ENCODE measurements around the gene NAALADL2.
"Not testable (repeated sequence)": the region's sequence is repeated elsewhere in the genome, so short reads cannot be mapped to it uniquely, and the experiment has no call there.

NAALADL2 gene

DNA sequence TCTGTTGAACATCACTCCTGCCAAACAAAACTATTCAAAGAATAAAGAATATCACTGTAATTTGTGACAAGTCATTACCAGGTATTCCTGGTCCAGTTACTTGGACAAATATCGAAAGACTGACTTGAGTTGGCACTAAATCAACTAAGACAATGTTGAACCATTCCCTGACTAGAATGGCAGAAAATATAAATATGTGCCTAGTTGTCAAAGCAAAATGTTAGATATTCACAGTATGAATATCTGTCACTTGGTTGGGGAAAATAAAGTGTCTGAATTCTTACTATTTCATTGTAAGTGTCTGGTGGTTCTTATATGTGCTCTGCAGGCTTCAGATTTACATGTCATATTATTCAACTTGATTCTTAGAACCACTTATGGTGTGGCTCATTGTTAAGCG, 470.2 kb downstream of the NAALADL2 start:
- DNase-seq: no peak

DNA sequence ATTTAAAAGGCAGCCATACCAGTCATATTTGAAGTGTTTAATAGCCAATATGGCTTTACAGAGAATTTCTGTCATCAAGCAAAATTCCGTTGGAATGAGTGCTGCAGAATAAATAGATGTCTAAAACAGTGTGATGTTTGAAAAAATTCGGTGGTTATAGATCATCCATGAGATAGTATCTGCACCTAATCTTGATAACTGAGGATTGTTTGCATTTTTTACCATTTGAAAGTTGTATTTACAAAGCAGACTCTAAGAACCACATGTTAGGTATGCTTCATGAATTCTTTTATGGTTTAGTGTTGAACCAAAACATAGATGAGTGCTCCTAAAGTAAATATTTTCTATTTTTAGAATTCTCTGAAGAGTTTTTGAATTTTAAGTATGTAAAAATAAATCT, 476.1 kb downstream of the NAALADL2 start:
- DNase-seq: no peak

DNA sequence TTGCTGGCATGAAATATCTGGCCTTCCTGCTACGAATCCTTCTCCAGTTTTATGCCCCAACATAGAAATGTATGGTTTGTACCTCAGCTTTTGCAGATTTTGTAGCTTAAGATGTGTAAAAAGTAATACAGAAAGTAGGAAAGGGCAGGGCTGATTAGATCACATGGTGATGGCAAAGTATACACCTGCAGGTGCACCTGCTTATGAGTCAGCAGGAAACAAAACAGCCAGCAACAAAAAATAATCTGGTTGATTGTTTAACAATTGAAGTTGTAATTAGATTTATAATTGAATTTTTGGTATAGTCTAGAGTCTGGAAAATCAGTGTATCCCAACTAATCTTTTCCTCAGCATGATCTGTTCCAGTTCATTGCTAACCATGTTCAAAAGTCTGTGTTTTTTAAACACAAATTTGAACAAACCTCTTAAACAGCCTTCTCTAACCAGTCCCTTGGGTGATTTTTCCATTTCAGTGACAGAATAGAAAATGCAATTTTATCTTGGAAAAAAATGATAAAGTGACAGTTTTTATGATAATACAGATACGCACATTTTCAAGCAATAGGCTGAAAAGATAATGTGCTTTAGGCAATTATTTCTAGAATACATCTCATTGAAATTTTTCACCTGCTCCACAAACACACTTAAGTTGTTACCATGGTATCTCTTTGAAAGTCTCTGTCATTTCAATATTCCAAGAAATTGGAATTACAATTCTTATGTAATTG, 477.4 kb downstream of the NAALADL2 start:
- DNase-seq: no peak

DNA sequence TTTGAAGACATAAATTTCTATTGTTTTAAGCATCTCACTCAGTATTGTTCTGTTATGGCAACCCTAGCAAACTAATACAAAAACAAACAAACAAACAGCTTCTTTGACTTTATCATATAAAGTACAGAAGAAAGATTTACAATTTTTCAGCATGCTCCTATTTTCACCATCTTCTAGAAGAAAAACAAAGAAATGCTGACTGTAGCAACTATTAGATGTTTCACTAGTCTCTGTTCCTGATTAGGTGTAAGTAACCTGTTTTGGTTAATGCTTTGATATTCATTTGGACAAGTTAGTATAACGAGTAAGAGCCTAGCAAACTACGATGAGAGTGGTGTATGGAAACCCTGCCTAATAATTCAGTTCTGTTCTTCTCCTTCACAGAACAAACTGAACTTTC, 478.5 kb downstream of the NAALADL2 start:
- DNase-seq: no peak

DNA sequence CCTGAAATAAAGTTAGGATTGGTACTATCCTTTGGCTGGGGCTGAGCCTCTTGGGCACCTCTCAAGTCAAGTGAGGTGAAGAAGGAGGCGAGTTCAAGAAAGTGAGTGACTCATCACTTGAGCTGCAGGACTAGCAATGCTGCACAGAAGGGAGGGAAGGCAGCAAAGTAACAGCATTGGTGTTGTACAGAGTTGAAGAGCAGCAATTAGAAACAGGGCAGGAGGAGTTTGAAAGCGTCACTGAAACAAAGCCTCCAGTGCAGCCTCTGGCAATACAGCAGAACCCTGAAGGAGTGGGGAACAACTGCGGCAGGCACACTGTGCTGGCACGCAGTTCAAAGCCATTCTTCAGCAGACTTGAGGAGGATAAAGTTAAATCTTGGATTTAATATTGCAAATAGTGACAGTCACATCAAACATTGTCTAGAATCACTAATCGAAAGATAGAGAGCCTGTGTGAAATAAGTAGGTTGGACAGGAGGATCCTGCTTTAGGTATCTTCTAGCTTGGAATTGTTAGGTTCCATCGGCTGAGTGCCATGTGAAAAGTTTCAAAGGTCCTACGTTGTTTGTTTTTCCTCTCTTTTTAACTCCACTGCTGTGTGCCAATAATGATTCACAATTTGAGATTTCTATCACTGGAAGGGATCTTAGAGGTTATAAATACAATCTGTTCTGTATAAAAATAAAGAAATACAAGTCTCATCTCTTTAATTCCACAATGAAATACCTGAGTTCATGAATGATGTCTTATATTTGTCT, 479.8 kb downstream of the NAALADL2 start:
- DNase-seq: no peak

DNA sequence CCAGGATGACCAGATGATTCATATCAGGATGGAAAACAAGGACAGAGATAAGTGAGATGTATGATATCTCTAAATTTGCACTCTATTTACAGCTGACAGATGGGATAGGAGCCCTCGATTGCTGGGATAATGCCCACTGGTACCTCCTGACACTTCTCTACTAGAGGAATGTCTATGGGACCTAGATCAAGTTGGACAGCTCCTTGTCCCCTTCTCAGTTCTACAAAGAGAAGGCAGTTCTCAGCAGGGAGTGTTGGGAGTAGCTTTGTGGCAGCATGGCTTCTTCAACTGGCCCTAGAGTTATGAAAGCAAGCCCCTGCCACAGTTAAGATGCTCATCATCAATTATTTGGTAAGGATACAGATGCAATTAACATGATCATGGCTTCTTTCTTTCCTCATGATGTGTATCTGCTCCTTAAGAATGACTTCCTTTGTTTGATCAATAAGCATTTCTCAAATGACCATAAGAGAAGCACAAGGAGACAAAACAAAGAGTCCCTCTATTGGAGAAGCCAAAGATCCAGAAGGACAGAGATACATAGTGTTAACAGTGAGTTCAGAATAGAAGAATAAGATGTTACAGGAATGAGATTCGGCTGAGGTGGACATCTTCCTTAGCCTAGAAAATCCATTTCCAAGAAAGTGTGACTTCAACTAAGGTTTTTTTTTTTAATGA, 481.3 kb downstream of the NAALADL2 start:
- no peak for DNase-seq

DNA sequence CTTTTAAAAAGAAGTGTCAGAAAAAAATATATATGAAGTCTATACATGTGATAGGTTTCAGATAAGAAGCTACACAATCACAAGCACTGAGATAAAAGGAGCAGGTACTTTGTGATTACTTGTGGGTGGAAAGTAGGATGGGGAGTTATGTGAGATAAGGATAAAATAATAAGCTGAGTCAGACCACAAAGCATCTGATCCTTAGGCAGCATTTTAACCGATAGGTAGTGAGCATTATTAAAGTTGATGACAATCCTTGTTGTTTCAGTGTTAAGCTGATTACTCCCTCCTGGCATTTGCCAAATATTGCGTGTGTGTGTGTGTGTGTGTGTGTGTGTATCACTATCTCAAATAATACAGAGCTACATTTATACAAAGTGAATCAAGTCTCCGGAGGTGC, 483.1 kb downstream of the NAALADL2 start:
- DNase-seq: no peak

DNA sequence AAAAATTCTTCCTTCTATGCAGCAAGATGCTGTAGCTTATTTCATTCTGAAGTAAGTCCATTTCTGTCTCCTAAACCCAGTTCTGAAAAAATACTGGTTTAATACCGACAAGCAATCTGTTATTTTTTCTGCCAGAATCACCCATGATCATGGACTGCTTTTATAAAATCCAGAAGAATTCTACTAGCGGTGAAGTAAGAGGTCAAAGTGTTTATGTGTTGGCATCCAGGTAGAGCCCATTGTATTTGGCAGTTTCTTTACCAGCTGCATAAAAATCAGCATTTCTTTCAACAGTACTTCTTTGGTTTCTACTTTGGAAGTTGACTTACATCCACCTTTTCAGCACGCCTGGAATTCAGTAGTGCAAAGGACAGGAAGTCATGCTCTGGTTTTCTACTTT, 484.8 kb downstream of the NAALADL2 start:
- no peak for DNase-seq

DNA sequence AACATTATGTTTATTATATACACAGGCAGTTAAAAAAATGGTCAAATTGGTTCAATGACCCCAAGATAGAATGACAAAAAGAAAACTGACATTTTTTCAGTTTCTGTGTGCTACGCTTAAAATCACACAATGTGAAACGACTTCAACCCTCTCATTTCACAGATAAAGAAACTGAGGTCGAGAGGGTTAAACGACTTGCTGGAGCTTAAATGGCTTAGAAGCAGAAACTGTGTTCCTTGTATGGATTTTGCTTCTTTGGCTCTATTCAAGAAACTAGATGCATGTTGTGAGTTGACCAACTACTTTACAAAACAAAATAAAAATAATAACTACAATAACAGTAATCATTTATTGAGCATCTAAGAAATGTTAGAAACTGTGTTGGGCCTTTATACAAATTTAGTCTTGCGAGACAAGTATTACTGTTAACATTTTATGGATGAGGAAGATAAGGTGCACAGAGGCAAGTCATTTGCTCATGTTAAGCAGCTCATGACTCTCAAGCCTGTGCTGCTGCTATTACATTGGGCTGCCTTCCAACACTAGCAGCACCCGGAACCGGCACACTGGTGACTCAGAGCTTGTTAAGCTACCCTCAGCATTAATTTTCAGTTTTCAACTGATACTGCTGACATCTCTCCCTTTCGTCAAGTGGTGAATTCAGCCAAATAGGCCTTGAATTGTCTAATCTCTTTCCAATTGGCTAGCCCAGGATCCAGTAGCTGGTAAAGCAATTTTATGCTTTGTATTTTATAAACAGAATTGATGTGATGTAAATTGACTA, 487.6 kb downstream of the NAALADL2 start:
- DNase-seq: no peak

DNA sequence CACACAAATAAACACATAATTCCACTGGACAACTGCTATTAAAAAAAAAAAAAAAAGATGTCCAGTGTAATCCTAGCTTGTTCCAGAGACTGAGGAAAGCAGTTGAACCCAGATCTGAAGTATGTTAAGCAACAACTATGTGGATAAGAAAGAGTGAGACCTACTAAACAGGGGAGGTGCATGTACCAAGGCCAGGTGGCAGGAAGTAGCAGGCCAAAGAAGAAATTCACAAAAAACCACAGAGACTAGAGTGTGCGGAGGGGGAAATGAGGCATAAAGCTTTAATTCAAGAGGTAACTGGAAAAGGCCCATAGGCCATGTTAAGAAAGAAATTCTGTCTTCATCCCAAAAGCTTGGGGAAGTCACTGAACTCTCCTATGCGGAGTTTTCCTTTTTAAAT, 490.0 kb downstream of the NAALADL2 start:
- no peak for DNase-seq

DNA sequence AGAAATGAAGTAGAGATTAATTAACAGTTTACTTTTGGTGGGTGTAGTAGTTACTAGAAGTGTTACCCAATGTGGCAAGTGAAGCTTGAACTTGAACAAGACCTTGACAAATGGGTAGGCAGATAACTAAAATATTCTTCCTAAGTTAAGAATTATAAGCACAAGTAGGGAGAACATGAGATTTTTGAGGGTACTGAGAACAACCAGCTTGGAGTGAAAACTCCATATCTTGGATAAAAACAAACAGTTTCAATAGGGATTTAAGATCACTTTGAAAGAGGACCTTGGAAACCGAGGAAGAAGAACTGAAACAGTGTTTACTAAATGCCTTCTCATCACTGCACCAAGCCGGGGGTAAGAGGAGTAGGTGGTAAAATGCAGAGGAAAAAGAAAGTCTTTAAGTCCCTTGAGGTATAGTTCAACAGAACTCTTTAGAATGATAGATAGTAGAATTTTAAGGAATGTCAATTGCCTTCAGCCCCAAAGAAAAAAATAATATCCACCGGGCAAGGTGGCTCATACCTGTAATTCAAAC, 496.7 kb downstream of the NAALADL2 start:
- no peak for DNase-seq

DNA sequence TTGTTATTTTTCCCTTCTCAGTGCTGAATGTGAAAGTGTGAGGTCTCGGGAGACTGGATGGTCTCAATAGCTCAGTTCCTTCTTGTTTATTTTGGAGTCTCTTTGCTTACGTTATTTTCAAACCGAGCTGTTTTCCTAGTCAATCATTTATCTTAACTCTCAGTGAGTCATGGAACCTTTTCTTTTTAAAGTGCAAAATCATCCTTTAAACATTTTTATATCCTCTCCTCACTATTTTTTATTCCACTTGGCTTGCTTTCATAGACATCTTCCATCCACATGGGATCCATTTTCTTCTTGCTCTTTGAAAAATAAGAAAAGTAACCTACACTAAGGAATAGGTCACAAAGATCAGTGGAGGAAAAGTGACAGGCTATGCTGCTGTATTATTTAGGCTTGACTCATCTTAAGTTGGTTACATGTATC, 497.8 kb downstream of the NAALADL2 start:
- DNase-seq: no peak

DNA sequence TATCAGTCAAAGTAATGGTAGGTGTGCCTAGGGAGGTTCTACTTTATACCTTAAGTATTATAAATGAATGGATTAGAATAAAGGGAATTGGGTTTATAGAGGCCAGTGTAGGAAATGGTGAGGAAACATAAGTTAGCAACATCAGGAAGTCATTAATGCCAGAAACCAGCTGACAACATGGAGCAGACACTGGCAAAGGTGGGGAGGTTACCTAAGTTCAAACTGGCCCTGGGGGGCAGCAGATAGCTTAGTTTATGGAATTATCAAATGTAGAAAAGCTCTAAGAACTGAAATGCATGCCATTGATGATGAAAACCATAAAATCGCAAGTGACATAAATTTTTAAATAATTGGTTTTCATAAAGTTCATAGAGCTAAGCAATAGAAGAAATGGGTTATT, 498.6 kb downstream of the NAALADL2 start:
- DNase-seq: no peak

DNA sequence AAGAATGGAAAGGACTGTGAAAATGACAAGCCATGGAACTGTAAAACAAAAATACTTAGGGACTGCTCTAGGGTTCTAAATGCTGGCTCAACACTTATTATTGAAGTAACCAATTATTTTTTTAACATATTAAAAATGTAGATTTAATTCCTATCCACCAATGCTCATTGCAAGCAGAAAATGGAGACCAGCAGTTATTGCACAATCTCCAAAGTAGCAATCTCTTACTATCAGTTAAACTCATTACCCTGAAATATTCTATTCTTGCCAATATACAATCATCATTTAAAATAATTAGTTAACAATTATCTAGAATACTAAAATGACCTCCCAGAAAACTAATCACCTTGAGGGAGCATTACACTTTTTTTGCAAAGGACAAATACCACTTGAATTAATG, 499.8 kb downstream of the NAALADL2 start:
- no peak for DNase-seq

DNA sequence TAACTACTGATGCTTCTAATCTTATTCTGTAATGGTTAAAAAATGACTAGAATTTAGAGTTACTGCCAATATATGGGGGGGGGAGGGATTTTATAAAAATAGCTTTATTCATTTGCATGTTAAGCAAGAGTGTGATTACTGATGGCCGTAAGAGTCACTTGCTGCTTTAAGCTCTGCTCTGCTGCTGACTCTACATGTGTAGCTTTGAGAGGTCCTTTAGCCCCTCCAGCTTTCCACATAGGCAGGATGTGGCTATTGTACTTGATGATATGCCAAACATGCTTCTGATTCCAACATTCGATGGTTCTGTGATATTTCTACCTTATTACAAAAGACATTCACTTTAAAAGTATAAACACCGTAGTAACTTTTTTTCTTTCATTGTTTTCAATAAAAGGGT, 511.3 kb downstream of the NAALADL2 start:
- DNase-seq: not testable (repeated sequence)

DNA sequence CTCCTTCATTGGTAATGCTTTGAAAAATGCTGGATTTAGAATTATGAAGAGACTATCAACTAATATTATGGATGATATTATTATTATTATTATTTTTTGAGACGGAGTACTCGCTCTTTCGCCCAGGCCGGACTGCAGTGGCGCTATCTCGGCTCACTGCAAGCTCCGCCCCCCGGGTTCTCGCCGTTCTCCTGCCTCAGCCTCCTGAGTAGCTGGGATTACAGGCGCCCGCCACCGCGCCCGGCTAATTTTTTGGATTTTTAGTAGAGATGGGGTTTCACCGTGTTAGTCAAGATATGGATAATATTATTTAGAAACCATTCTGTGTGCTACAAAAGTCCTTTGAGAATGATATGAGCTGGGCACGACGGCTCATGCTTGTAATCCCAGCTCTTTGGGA, 512.1 kb downstream of the NAALADL2 start:
- not testable (repeated sequence) for DNase-seq

DNA sequence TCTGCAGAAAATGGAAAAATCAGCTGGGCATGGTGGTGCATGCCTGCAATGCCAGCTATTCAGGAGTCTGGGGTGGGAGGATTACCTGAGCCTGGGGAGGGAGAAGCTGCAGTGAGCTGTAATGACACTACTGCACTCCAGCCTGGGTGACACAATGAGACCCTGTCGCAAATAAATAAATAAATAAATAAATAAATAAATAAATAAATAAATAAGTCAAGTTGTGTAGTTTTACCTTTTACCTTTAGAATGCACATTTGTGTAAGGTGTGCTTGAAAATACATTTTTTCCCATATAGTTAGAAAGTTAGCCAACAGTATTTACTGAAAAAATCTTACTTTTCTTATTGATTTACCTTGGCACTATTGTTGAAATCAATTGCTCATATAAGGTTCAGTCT, 515.6 kb downstream of the NAALADL2 start:
- no peak for DNase-seq

DNA sequence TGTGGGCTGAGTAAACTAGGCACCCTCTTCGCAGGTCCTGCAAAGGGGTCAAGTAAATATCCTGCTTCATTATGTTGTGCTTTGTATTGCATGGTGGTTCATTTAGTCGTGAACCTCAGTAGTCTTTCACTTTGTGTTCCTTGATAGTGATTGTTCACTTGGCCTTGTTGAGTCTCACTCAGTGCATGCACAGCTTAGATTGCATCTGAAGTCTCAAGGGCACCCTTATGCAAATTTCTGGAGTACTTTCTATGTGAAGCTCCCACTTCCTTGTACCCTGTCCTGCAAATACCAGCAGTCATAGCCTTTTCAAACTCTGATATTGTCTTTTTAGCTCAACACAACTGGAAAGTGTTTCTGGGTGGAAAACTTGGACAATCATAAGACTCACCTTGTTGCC, 519.2 kb downstream of the NAALADL2 start:
- DNase-seq: no peak

DNA sequence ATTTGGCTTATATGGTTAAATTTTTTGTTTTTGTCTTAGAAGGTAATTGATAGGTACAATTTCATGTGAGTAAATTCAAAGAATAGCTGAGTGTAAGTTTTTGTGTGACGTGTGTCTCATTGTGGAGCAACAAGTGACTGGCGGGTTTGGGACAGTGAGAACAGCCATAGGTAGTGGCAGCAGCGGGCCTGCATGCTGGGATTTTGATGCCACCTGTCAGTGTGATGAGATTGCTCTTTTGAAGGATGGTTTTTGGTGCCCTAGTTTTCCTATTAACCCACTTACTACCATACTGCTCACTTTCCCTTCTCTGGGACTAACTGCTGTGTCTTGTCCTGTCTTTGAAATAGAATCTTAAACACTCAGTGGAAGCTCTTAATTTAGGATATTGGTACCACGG, 522.6 kb downstream of the NAALADL2 start:
- DNase-seq: no peak

DNA sequence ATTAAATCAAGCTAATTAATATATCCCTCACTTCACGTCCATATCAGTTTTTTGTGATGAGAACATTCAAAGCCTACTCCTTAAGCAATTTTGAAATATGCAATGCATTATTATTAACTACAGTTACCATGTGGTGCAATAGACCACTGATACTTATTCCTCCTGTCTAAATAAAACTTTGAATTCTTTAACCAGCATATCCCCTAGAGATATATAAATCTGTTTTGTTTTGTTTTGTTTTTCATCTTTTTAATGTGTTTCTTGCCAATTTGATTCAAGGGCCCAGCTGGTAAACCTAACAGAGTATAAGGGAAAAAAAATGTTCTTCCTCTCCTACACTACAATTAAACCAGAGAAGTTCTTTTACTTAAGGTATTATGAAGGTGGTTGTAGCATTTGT, 524.2 kb downstream of the NAALADL2 start:
- DNase-seq: no peak

DNA sequence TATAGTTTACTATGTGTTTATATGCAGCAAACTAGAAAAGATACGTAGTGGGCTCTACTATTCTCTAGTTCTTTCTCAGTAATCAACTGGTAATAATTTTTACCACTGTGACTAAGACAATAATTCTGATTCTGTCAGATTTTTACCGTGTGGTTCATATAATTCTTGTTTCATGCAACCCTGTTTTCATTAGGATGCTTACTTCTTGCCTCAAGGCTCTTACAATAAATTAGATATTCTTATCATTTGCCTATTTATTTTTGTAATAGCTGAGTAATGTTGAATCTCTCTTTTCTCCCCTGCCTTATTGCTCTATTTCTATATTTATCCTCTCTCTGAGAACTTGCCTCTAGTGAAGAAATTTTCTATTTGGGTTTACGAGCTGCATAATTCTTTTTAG, 524.7 kb downstream of the NAALADL2 start:
- no peak for DNase-seq

DNA sequence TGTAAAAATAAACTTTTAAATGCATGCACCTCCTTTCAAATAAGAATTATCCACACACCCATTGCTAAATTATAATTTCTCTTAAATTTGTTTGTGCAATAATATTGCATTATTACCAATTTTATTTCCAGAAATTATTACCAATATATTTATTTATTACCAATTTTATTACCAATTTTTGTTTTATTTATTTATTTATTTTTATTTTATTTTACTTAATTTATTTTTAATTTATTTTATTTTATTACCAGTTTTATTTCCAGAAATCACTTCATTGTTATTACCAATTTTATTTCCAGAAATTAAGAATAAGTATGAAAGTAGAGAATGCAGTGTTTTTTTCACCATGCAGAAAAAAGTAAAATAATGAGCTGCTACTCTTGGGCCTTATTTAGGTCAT, 525.4 kb downstream of the NAALADL2 start:
- no peak for DNase-seq

DNA sequence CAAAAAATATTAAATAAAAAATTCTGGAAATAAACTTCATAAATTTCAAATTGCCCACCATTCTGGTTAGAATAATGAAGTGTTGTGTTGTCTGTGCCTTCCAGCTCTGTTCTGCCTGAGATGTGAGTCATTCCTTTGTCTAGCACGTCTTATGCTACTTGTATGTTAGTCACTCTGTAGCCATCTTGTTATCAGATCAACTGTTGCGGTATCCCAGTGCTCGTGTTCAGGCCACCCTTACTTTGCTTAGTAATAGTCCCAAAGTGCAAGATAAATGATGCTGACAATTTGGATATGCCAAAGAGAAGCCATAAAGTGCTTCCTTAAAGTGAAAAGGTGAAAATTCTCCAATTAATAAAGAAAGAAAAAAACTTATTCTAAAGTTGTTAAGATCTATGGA, 527.5 kb downstream of the NAALADL2 start:
- no peak for DNase-seq
